Measurements from ENCODE around the gene AGR2. TPM values are rescaled to one million over a fixed set of nuclear protein-coding genes. Genes with fewer than 3 reads are reported as not detected.

Gene AGR2
- total RNA-seq, 1 experiment from 2014 or later = not detected

DNA sequence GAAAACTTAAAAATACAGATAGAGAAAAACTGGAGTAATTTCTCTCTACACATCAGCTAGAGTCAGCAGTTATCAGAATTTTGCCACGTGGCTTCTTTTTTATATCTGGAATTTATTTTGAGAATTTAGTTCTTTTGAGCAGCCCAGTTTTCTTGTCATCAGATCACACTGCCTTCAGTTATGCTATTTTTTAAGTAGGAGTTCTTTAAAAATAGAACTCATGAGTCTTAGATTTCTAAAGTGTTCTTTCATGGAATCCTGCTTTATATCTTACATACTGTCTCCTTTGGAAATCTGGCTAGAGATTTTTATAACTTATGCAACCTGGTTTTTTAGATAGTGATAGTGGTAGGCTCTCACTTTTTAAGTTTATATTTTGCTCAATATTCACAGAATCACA lies 24.2 kb downstream of the AGR2 start:
- no peaks in the 10 kb centered on the region for H3K9me3 ChIP-seq (ENCODE audit: control insufficient read depth, low read depth, low read length)
- H2BK5ac ChIP-seq (ENCODE audit: insufficient read length, low read length) = no peak overlapping the region
- no peaks in the 10 kb centered on the region for H3K23me2 ChIP-seq (ENCODE audit: insufficient read length, low read depth, low read length, poor library complexity, severe bottlenecking)
- H3K56ac ChIP-seq (ENCODE audit: insufficient read length, low read depth, low read length) = no peak overlapping the region
- no peak for DNase-seq
- no peak overlapping the region for H4K5ac ChIP-seq (ENCODE audit: insufficient read length, low read depth, low read length)
- Mint-ChIP-seq H3K36me3 (ENCODE audit: insufficient read depth in 1 of 3, low read depth in 3 of 3) (peaks cover 0 to 2% (median 0%) of the 10 kb centered on the region in 3 experiments; a peak in 1 of 7 replicates), H3K27ac (no peak overlapping the region), H3K4me3 (no peak overlapping the region), H3K27me3 (ENCODE audit: low read depth) (no peaks in the 10 kb centered on the region), H3K4me1 (peaks cover 18 to 20% of the 10 kb centered on the region in 2 experiments), H3K9me3 (no peaks in the 10 kb centered on the region)
- no peak overlapping the region for H2AK5ac ChIP-seq (ENCODE audit: insufficient read length, low read length)
- TF ChIP-seq, protein P1, sequence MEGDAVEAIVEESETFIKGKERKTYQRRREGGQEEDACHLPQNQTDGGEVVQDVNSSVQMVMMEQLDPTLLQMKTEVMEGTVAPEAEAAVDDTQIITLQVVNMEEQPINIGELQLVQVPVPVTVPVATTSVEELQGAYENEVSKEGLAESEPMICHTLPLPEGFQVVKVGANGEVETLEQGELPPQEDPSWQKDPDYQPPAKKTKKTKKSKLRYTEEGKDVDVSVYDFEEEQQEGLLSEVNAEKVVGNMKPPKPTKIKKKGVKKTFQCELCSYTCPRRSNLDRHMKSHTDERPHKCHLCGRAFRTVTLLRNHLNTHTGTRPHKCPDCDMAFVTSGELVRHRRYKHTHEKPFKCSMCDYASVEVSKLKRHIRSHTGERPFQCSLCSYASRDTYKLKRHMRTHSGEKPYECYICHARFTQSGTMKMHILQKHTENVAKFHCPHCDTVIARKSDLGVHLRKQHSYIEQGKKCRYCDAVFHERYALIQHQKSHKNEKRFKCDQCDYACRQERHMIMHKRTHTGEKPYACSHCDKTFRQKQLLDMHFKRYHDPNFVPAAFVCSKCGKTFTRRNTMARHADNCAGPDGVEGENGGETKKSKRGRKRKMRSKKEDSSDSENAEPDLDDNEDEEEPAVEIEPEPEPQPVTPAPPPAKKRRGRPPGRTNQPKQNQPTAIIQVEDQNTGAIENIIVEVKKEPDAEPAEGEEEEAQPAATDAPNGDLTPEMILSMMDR (conservative IDR thresholded peaks at IDR 0.05) = no peak
- no peak overlapping the region for H3K4ac ChIP-seq (ENCODE audit: low read depth, low read length)
- H2BK20ac ChIP-seq (ENCODE audit: low read depth, low read length, poor library complexity, severe bottlenecking) = no peak overlapping the region
- H3T11ph ChIP-seq (ENCODE audit: low read length) = no peak overlapping the region
- H3K79me2 ChIP-seq (ENCODE audit: insufficient read depth, low read length) = no peaks in the 10 kb centered on the region
- H3K18ac ChIP-seq (ENCODE audit: insufficient read length, low read depth, low read length) = no peak overlapping the region
- H2AFZ ChIP-seq (ENCODE audit: low read length) = no peak overlapping the region
- no peak overlapping the region for H2BK120ac ChIP-seq (ENCODE audit: low read depth, low read length, poor library complexity, severe bottlenecking)
- H3K9ac ChIP-seq (ENCODE audit: extremely low read depth, insufficient read length, low read length) = no peak overlapping the region
- H3K79me1 ChIP-seq (ENCODE audit: insufficient read depth, low read depth, low read length, poor library complexity, severe bottlenecking) = no peaks in the 10 kb centered on the region
- no peak overlapping the region for H3K4me2 ChIP-seq (ENCODE audit: insufficient read depth, insufficient read length, low read length)
- H2BK12ac ChIP-seq (ENCODE audit: insufficient read length, low read depth, low read length) = no peak overlapping the region
- H4K91ac ChIP-seq (ENCODE audit: insufficient read length, low read depth, low read length) = no peak overlapping the region
- no CpG with 5 or more reads among the region's 1 CpG for WGBS (ENCODE audit: extremely low coverage, insufficient read length, low lambda C conversion rate)
- H4K20me1 ChIP-seq (ENCODE audit: control insufficient read depth, insufficient read depth, insufficient read length) = no peaks in the 10 kb centered on the region
- H3K27ac ChIP-seq (ENCODE audit: insufficient read length, low read depth, low read length) = no peak overlapping the region
- H2BK15ac ChIP-seq (ENCODE audit: low read depth, low read length) = no peak overlapping the region
- no peak overlapping the region for H3K14ac ChIP-seq (ENCODE audit: insufficient read depth, low read length)
- no peak overlapping the region for H3K23ac ChIP-seq (ENCODE audit: insufficient read length, low read depth, low read length)
- no peaks in the 10 kb centered on the region for H3K27me3 ChIP-seq (ENCODE audit: insufficient read depth, low read length)
- no peak overlapping the region for H4K8ac ChIP-seq (replicated peaks; ENCODE audit: insufficient read length, low read depth, low read length)
- no peaks in the 10 kb centered on the region; the same call in 1 of the 2 replicates for H3K4me1 ChIP-seq (ENCODE audit: insufficient read depth, low read length)
